Mucosa of descending colon (tissue), 3 donors: ENCODE data around the gene MEGF11. TPM values are rescaled to one million over a fixed set of nuclear protein-coding genes. Genes with fewer than 3 reads are reported as not detected.
A peak's percentile ranks its signal among the peaks of the same experiment; 100 is the strongest.

Source experiments
- ATAC-seq: fragments of 200-7000 bp; cut with Tn5 transposase; one replicate; pipeline ENCODE4 v1.9.1; 2020; ENCODE audit warnings: mild to moderate bottlenecking, moderate library complexity
- DNase-seq, 3 donors: peaks; one replicate each; pipeline ENCODE4 v3.0.0-alpha.2; 2020
- H3K36me3 ChIP-seq: fragments of 200-600 bp; one replicate; pipeline ENCODE4 v1.8.0; 2021; ENCODE audit warnings: low read depth, mild to moderate bottlenecking
- H3K4me1 ChIP-seq: fragments of 200-600 bp; one replicate; pipeline ENCODE4 v1.8.0; 2021; ENCODE audit warnings: low read depth, mild to moderate bottlenecking
- H3K4me3 ChIP-seq: fragments of 200-600 bp; one replicate; pipeline ENCODE4 v1.8.0; 2021; ENCODE audit warnings: mild to moderate bottlenecking
- H3K9me3 ChIP-seq: fragments of 200-600 bp; one replicate; pipeline ENCODE4 v1.8.0; 2021; ENCODE audit warnings: mild to moderate bottlenecking
- CTCF ChIP-seq: fragments of 200-600 bp; IDR thresholded peaks from one replicate; pipeline ENCODE4 v1.8.0; 2022; ENCODE audit warnings: antibody characterized with exemption, mild to moderate bottlenecking
- intact Hi-C, 2 donors: fragments of 100-400 bp; cut with DNase I in 1 of 2; cut with micrococcal nuclease in 1 of 2; formaldehyde crosslinking; loops; one replicate each; pipeline versions ENCODE4 v1.11.0 to v1.11.1; 2022; cut with DNase I, micrococcal nuclease
- total RNA-seq, 3 donors: library from RNA; stranded (reverse); fragmentation: NEBNext Ultra II Directional in 2 of 3; extraction: Animal tissue kit (Norgen Biotek cat#: 25700) in 2 of 3; gene quantifications; one replicate each; pipeline versions ENCODE4 v1.2.1 to v1.2.4, GENCODE V29; 2021 to 2023
- donor health status: DM: no; HTN: no; CAD: no; lungs with moderate emphysema.
- donor health status: DM: no; HTN: no; CAD: no.
- donor health status: DM: no; HTN: yes; CAD: no.

MEGF11 gene
- total RNA-seq, 3 donors from 2014 or later, result 0.12 to 0.29 (median 0.19) TPM

GRCh38 chr15:66094331-66094730 is 159.2 kb downstream of the MEGF11 start:
- H3K4me1 ChIP-seq, result no peaks in the 10 kb centered on the region
- H3K36me3 ChIP-seq, result no peaks in the 10 kb centered on the region
- no peak for DNase-seq
- no peaks in the 10 kb centered on the region for H3K9me3 ChIP-seq
- H3K4me3 ChIP-seq, result no peak overlapping the region
- intact Hi-C loops, result no loop called here
- no peak for ATAC-seq
- TF ChIP-seq CTCF, result no peak

- DNase-seq, result no peak
- intact Hi-C loops, result no loop called here
- no peak for ATAC-seq
- no peaks in the 10 kb centered on the region for H3K36me3 ChIP-seq
- H3K4me1 ChIP-seq, result no peaks in the 10 kb centered on the region
- no peak for TF ChIP-seq CTCF
- H3K4me3 ChIP-seq, result no peak overlapping the region
- no peaks in the 10 kb centered on the region for H3K9me3 ChIP-seq
Observed at GRCh38 chr15:66092053-66093016, 161.2 kb downstream of the MEGF11 start.

GRCh38 chr15:66089509-66089908 is 164.0 kb downstream of the MEGF11 start:
- H3K4me1 ChIP-seq, result no peaks in the 10 kb centered on the region
- ATAC-seq (no peak), DNase-seq (no peak)
- H3K4me3 ChIP-seq, result no peak overlapping the region
- H3K9me3 ChIP-seq, result no peaks in the 10 kb centered on the region
- H3K36me3 ChIP-seq, result no peaks in the 10 kb centered on the region
- intact Hi-C loops, result no loop called here
- no peak for TF ChIP-seq CTCF

DNA sequence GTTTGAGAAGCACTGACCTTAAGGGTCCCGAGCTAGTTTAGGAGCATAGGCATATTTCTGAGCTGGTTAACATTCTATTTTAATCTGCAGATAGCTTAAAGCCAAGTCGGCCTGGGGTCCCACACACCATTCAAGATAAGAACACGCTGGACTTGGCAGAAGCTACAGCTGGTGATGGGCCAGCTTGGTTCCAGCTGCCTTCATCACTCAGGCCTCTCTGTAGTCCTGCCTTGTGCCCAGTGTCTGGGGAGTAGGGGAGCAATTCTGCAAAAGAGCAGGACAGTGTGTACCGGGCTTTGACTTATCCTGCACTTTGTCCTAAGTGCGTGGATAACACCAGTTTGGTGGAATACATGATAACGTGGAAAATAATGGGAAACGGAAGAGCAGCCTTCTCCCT is 164.5 kb downstream of the MEGF11 start:
- intact Hi-C loops, result no loop called here
- ATAC-seq (no peak), DNase-seq (no peak)
- H3K36me3 ChIP-seq, result no peaks in the 10 kb centered on the region
- no peak for TF ChIP-seq CTCF
- H3K9me3 ChIP-seq, result no peaks in the 10 kb centered on the region
- no peaks in the 10 kb centered on the region for H3K4me1 ChIP-seq
- H3K4me3 ChIP-seq, result no peak overlapping the region

- no peak for TF ChIP-seq CTCF
Observed at GRCh38 chr15:66085128-66085527, 168.4 kb downstream of the MEGF11 start.

More at GRCh38 chr15:66085128-66085527, 168.4 kb downstream of the MEGF11 start:
- ATAC-seq (no peak), DNase-seq (peak in 1 of 3 donors; percentile 14)
- no peaks in the 10 kb centered on the region for H3K9me3 ChIP-seq
- no peak overlapping the region for H3K4me3 ChIP-seq
- H3K36me3 ChIP-seq, result no peaks in the 10 kb centered on the region
- intact Hi-C loops, result no loop called here
- peaks cover 5% of the 10 kb centered on the region for H3K4me1 ChIP-seq
